ENCODE data around the gene FREM1.

GRCh38 chr9:14830057-14830456, 80.2 kb downstream of the FREM1 start:
- TF ChIP-seq CTCF (IDR thresholded peaks at IDR 0.05 in 4 of 5, conservative IDR thresholded peaks at IDR 0.05 in 1 of 5) (no peak), POLR2A (IDR thresholded peaks at IDR 0.05) (no peak)
